GM23338 (cell line): ENCODE measurements around the gene HELQ. TPM values are rescaled to one million over a fixed set of nuclear protein-coding genes. Genes with fewer than 3 reads are reported as not detected.

Experiments used
- ATAC-seq: fragments of 200-7000 bp; cut with Tn5 transposase; 3 replicates; pipeline ENCODE4 v1.9.1; 2020
- DNase-seq: peaks from one replicate; pipeline ENCODE4 v3.0.0-alpha.2; 2015; ENCODE audit warnings: low spot score
- H2AFZ ChIP-seq: fragments of 200-600 bp; sonication (generic); 2 replicates; pipeline ENCODE4 v1.8.0; 2016; ENCODE audit warnings: antibody characterized with exemption, mild to moderate bottlenecking, moderate library complexity
- H3F3A ChIP-seq: fragments of 200-600 bp; sonication (generic); replicated peaks from 2 replicates; pipeline ENCODE4 v1.8.0; 2017; ENCODE audit warnings: antibody characterized with exemption, mixed run types, low read depth
- H3K27ac ChIP-seq: fragments of 200-600 bp; sonication (generic); 2 replicates; pipeline ENCODE4 v1.6.1; 2016; ENCODE audit warnings: low read depth
- H3K27me3 ChIP-seq: fragments of 200-600 bp; sonication (generic); 2 replicates; pipeline ENCODE4 v1.8.0; 2016; ENCODE audit warnings: mild to moderate bottlenecking, mixed run types, moderate library complexity; ENCODE audit not compliant: insufficient read depth
- H3K36me3 ChIP-seq: fragments of 200-600 bp; sonication (generic); 2 replicates; pipeline ENCODE4 v1.8.0; 2016; ENCODE audit warnings: mild to moderate bottlenecking; ENCODE audit not compliant: insufficient read depth
- H3K4me1 ChIP-seq: fragments of 200-600 bp; sonication (generic); 2 replicates; pipeline ENCODE4 v1.8.0; 2016; ENCODE audit warnings: mild to moderate bottlenecking, moderate library complexity; ENCODE audit not compliant: insufficient read depth
- H3K4me2 ChIP-seq: fragments of 200-600 bp; sonication (generic); 2 replicates; pipeline ENCODE4 v1.7.1; 2017; ENCODE audit warnings: mixed run types
- H3K4me3 ChIP-seq: fragments of 200-600 bp; sonication (generic); 2 replicates; pipeline ENCODE4 v1.6.1; 2016; ENCODE audit warnings: mixed run types
- H3K79me2 ChIP-seq: fragments of 200-600 bp; sonication (generic); replicated peaks from 2 replicates; pipeline ENCODE4 v1.8.0; 2017; ENCODE audit warnings: mild to moderate bottlenecking; ENCODE audit not compliant: insufficient read depth
- H3K9me2 ChIP-seq: fragments of 200-600 bp; sonication (generic); 2 replicates; pipeline ENCODE4 v1.8.0; 2017; ENCODE audit not compliant: insufficient read depth
- H4K20me1 ChIP-seq: fragments of 200-600 bp; sonication (generic); replicated peaks from 2 replicates; pipeline ENCODE4 v1.8.0; 2017; ENCODE audit warnings: mild to moderate bottlenecking; ENCODE audit not compliant: insufficient read depth
- H3K27ac Mint-ChIP-seq: 2 replicates; pipeline ENCODE4 v1.8.0; 2020; ENCODE audit warnings: inconsistent platforms, mild to moderate bottlenecking, moderate library complexity, mixed read lengths
- H3K27me3 Mint-ChIP-seq: 3 replicates; pipeline ENCODE4 v1.8.0; 2022; ENCODE audit warnings: low read depth, mild to moderate bottlenecking, moderate library complexity, mixed read lengths, inconsistent platforms; ENCODE audit not compliant: insufficient read depth, poor library complexity
- H3K36me3 Mint-ChIP-seq: 3 replicates; pipeline ENCODE4 v1.8.0; 2021; ENCODE audit warnings: low read depth, mild to moderate bottlenecking, inconsistent platforms, moderate library complexity, mixed read lengths
- H3K4me1 Mint-ChIP-seq: 3 replicates; pipeline ENCODE4 v1.8.0; 2020; ENCODE audit warnings: mild to moderate bottlenecking, inconsistent platforms, mixed read lengths
- H3K4me3 Mint-ChIP-seq: 3 replicates; pipeline ENCODE4 v1.8.0; 2021; ENCODE audit warnings: moderate library complexity, mild to moderate bottlenecking, inconsistent platforms, mixed read lengths
- H3K9me3 Mint-ChIP-seq: 3 replicates; pipeline ENCODE4 v1.8.0; 2020; ENCODE audit warnings: moderate library complexity, mild to moderate bottlenecking, inconsistent platforms, mixed read lengths
- CREB1 ChIP-seq: fragments of 250-450 bp; sonication (Bioruptor Pico); IDR thresholded peaks from 2 replicates; pipeline ENCODE4 v1.5.0; 2020; ENCODE audit warnings: low read depth, mild to moderate bottlenecking, moderate library complexity
- EZH2 ChIP-seq: fragments of 200-600 bp; sonication (generic); IDR thresholded peaks from one replicate; pipeline ENCODE4 v1.8.0; 2017; ENCODE audit warnings: antibody characterized with exemption, mild to moderate bottlenecking, low read depth; ENCODE audit not compliant: unreplicated experiment
- EZH2phosphoT487 ChIP-seq: fragments of 200-600 bp; sonication (generic); IDR thresholded peaks from one replicate; pipeline ENCODE4 v1.8.1; 2018; ENCODE audit warnings: antibody characterized with exemption; ENCODE audit not compliant: unreplicated experiment
- JUNB ChIP-seq: IDR thresholded peaks from one replicate; pipeline ENCODE4 v1.6.1; 2016; ENCODE audit warnings: antibody characterized with exemption; ENCODE audit not compliant: unreplicated experiment
- NANOG ChIP-seq: IDR thresholded peaks from 2 replicates; pipeline ENCODE4 v1.6.1; 2016; ENCODE audit warnings: antibody characterized with exemption, borderline replicate concordance
- POLR2AphosphoS5 ChIP-seq: IDR thresholded peaks from 2 replicates; pipeline ENCODE4 v1.6.1; 2016; ENCODE audit warnings: antibody characterized with exemption, low read depth
- STAT1 ChIP-seq: IDR thresholded peaks from one replicate; pipeline ENCODE4 v1.6.1; 2016; ENCODE audit warnings: antibody characterized with exemption; ENCODE audit not compliant: unreplicated experiment
- ZNF114 ChIP-seq: fragments of 250-450 bp; sonication (Bioruptor Pico); IDR thresholded peaks from 2 replicates; pipeline ENCODE4 v1.5.0; 2020; ENCODE audit warnings: mild to moderate bottlenecking, moderate library complexity
- ZNF331 ChIP-seq: fragments of 250-450 bp; sonication (Bioruptor Pico); IDR thresholded peaks from 2 replicates; pipeline ENCODE4 v1.5.0; 2020; ENCODE audit warnings: low read depth, mild to moderate bottlenecking, moderate library complexity
- polyA plus RNA-seq: library from polyadenylated mRNA; unstranded; fragments of >200 nt; fragmentation: Nextera tagmentation; extraction: Ambion mirVana; gene quantifications from 2 replicates; pipeline ENCODE4 v1.2.1, GENCODE V29; 2016
- total RNA-seq: library from RNA; depleted of rRNA; stranded (reverse); fragments of >200 nt; shearing (Covaris generic); gene quantifications from 2 replicates; pipeline ENCODE4 v1.2.3, GENCODE V29; 2014
- TF ChIP-seq, protein P1 (sequence below), 2 experiments: fragments of 200-600 bp in 1 of 2; sonication (generic) in 1 of 2; conservative IDR thresholded peaks; 2 replicates each; pipeline versions ENCODE4 v1.5.1 to v1.6.1; 2016 to 2017; ENCODE audit warnings: antibody characterized with exemption in 2 of 2, low read depth in 2 of 2, mild to moderate bottlenecking in 2 of 2, moderate library complexity in 1 of 2
- TF ChIP-seq, protein P2 (sequence below): fragments of 250-450 bp; sonication (Bioruptor Pico); IDR thresholded peaks from 2 replicates; pipeline ENCODE4 v1.5.0; 2020; ENCODE audit warnings: mild to moderate bottlenecking, moderate library complexity
- TF ChIP-seq, protein P3 (sequence below): IDR thresholded peaks from one replicate; pipeline ENCODE4 v1.6.1; 2018; ENCODE audit warnings: antibody characterized with exemption; ENCODE audit not compliant: unreplicated experiment

HELQ gene
- total and polyA plus RNA-seq, 2 experiments from 2014 or later, result 6.8 to 8.1 TPM

DNA sequence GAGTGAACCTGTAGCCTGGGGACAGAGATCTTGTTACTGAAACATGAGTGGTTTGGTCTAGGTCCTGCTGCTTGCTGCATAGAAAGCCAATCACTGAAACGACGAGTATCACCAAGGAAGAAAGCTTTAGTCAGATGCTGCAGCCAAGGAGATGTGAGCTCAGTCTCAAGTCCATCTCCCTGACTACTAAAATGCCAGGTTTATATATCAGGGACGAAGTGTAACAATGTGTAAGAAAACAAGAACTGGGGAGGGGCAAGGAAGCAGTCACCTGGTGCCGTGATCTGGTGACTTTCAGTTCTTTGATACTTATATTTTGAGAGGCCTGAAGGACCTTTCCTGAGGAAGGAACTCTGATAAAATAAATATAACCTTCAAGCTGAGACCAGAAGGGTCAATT lies 48.9 kb upstream of the HELQ start (continued):
- TF ChIP-seq, protein P1, sequence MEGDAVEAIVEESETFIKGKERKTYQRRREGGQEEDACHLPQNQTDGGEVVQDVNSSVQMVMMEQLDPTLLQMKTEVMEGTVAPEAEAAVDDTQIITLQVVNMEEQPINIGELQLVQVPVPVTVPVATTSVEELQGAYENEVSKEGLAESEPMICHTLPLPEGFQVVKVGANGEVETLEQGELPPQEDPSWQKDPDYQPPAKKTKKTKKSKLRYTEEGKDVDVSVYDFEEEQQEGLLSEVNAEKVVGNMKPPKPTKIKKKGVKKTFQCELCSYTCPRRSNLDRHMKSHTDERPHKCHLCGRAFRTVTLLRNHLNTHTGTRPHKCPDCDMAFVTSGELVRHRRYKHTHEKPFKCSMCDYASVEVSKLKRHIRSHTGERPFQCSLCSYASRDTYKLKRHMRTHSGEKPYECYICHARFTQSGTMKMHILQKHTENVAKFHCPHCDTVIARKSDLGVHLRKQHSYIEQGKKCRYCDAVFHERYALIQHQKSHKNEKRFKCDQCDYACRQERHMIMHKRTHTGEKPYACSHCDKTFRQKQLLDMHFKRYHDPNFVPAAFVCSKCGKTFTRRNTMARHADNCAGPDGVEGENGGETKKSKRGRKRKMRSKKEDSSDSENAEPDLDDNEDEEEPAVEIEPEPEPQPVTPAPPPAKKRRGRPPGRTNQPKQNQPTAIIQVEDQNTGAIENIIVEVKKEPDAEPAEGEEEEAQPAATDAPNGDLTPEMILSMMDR (conservative IDR thresholded peaks at IDR 0.05; ENCODE audit: low read depth in 2 of 2), result no peak
- TF ChIP-seq STAT1 (no peak), POLR2AphosphoS5 (no peak), ZNF331 (no peak)

DNA sequence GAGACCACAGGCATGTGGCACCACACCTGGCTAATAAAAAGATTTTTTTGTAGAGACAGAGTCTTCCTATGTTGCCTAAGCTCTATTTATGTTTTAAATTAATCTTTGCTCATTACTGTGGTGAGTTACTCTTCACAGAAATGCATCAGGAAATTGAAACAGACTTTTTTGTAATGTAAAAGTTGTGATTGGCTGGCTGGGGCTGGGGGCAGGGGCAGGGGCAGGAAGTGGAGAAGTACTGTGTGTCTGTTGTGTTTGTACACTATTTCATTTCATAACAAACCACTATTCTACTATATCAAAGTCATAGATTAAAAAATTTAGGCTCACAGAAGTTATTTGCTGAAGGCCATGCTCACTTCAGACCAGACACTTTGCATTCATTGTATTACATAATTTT lies 48.4 kb upstream of the HELQ start:
- no peaks in the 10 kb centered on the region for H3K27me3 ChIP-seq
- H3K9me2 ChIP-seq, result no peaks in the 10 kb centered on the region
- H3K79me2 ChIP-seq, result no peaks in the 10 kb centered on the region
- peaks cover 5% of the 10 kb centered on the region; the same call in 1 of the 2 replicates for H3K4me1 ChIP-seq
- Mint-ChIP-seq H3K36me3 (no peaks in the 10 kb centered on the region), H3K27me3 (peaks cover 1% of the 10 kb centered on the region), H3K9me3 (no peaks in the 10 kb centered on the region), H3K27ac (no peak overlapping the region), H3K4me3 (no peak overlapping the region), H3K4me1 (peaks cover 2% of the 10 kb centered on the region; the same call in 2 of the 3 replicates)
- no peaks in the 10 kb centered on the region for H3K36me3 ChIP-seq
- no peaks in the 10 kb centered on the region for H4K20me1 ChIP-seq
- DNase-seq (no peak), ATAC-seq (no peak)
- H3F3A ChIP-seq, result no peaks in the 10 kb centered on the region
- H3K4me3 ChIP-seq, result no peak overlapping the region
- H2AFZ ChIP-seq, result peak overlapping the region; percentile 96
- no peak overlapping the region for H3K27ac ChIP-seq
- no peak overlapping the region for H3K4me2 ChIP-seq
- no peak for TF ChIP-seq JUNB
- no peak for TF ChIP-seq EZH2phosphoT487
- no peak for TF ChIP-seq EZH2
- TF ChIP-seq, protein P1 (conservative IDR thresholded peaks at IDR 0.05; ENCODE audit: low read depth in 2 of 2), result no peak
- TF ChIP-seq ZNF114 (CRISPR knock-in tag), result no peak
- TF ChIP-seq, protein P2, sequence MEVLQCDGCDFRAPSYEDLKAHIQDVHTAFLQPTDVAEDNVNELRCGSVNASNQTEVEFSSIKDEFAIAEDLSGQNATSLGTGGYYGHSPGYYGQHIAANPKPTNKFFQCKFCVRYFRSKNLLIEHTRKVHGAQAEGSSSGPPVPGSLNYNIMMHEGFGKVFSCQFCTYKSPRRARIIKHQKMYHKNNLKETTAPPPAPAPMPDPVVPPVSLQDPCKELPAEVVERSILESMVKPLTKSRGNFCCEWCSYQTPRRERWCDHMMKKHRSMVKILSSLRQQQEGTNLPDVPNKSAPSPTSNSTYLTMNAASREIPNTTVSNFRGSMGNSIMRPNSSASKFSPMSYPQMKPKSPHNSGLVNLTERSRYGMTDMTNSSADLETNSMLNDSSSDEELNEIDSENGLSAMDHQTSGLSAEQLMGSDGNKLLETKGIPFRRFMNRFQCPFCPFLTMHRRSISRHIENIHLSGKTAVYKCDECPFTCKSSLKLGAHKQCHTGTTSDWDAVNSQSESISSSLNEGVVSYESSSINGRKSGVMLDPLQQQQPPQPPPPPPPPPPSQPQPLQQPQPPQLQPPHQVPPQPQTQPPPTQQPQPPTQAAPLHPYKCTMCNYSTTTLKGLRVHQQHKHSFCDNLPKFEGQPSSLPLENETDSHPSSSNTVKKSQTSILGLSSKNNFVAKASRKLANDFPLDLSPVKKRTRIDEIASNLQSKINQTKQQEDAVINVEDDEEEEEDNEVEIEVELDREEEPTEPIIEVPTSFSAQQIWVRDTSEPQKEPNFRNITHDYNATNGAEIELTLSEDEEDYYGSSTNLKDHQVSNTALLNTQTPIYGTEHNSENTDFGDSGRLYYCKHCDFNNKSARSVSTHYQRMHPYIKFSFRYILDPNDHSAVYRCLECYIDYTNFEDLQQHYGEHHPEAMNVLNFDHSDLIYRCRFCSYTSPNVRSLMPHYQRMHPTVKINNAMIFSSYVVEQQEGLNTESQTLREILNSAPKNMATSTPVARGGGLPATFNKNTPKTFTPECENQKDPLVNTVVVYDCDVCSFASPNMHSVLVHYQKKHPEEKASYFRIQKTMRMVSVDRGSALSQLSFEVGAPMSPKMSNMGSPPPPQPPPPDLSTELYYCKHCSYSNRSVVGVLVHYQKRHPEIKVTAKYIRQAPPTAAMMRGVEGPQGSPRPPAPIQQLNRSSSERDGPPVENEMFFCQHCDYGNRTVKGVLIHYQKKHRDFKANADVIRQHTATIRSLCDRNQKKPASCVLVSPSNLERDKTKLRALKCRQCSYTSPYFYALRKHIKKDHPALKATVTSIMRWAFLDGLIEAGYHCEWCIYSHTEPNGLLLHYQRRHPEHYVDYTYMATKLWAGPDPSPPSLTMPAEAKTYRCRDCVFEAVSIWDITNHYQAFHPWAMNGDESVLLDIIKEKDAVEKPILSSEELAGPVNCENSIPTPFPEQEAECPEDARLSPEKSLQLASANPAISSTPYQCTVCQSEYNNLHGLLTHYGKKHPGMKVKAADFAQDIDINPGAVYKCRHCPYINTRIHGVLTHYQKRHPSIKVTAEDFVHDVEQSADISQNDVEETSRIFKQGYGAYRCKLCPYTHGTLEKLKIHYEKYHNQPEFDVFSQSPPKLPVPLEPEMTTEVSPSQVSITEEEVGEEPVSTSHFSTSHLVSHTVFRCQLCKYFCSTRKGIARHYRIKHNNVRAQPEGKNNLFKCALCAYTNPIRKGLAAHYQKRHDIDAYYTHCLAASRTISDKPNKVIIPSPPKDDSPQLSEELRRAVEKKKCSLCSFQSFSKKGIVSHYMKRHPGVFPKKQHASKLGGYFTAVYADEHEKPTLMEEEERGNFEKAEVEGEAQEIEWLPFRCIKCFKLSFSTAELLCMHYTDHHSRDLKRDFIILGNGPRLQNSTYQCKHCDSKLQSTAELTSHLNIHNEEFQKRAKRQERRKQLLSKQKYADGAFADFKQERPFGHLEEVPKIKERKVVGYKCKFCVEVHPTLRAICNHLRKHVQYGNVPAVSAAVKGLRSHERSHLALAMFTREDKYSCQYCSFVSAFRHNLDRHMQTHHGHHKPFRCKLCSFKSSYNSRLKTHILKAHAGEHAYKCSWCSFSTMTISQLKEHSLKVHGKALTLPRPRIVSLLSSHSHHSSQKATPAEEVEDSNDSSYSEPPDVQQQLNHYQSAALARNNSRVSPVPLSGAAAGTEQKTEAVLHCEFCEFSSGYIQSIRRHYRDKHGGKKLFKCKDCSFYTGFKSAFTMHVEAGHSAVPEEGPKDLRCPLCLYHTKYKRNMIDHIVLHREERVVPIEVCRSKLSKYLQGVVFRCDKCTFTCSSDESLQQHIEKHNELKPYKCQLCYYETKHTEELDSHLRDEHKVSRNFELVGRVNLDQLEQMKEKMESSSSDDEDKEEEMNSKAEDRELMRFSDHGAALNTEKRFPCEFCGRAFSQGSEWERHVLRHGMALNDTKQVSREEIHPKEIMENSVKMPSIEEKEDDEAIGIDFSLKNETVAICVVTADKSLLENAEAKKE (CRISPR knock-in tag), result no peak
- TF ChIP-seq STAT1, result no peak
- TF ChIP-seq ZNF331, result no peak
- TF ChIP-seq NANOG, result no peak
- TF ChIP-seq, protein P3, sequence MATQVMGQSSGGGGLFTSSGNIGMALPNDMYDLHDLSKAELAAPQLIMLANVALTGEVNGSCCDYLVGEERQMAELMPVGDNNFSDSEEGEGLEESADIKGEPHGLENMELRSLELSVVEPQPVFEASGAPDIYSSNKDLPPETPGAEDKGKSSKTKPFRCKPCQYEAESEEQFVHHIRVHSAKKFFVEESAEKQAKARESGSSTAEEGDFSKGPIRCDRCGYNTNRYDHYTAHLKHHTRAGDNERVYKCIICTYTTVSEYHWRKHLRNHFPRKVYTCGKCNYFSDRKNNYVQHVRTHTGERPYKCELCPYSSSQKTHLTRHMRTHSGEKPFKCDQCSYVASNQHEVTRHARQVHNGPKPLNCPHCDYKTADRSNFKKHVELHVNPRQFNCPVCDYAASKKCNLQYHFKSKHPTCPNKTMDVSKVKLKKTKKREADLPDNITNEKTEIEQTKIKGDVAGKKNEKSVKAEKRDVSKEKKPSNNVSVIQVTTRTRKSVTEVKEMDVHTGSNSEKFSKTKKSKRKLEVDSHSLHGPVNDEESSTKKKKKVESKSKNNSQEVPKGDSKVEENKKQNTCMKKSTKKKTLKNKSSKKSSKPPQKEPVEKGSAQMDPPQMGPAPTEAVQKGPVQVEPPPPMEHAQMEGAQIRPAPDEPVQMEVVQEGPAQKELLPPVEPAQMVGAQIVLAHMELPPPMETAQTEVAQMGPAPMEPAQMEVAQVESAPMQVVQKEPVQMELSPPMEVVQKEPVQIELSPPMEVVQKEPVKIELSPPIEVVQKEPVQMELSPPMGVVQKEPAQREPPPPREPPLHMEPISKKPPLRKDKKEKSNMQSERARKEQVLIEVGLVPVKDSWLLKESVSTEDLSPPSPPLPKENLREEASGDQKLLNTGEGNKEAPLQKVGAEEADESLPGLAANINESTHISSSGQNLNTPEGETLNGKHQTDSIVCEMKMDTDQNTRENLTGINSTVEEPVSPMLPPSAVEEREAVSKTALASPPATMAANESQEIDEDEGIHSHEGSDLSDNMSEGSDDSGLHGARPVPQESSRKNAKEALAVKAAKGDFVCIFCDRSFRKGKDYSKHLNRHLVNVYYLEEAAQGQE, result no peak
- TF ChIP-seq CREB1 (CRISPR knock-in tag), result no peak
- no peak for TF ChIP-seq POLR2AphosphoS5
